Activated CD4-positive, CD25-positive, alpha-beta regulatory T cell treated with anti-CD3 and anti-CD28 coated beads, Interleukin-2, amount 50 U/mL, for 16 hours (primary cell): ENCODE data around the gene SLC49A4.

ENCODE experiments used
- DNase-seq: peaks from one replicate; pipeline ENCODE4 v3.0.0-alpha.2; 2020; ENCODE audit warnings: low read depth, low spot score

Gene SLC49A4

GRCh38 chr3:122907471-122907870 is 112.6 kb downstream of the SLC49A4 start:
- no peak for DNase-seq

GRCh38 chr3:122908251-122908650 is 113.4 kb downstream of the SLC49A4 start:
- DNase-seq = no peak

GRCh38 chr3:122911901-122912300 is 117.0 kb downstream of the SLC49A4 start:
- DNase-seq = no peak

GRCh38 chr3:122912772-122913538 is 118.1 kb downstream of the SLC49A4 start:
- DNase-seq = no peak

GRCh38 chr3:122913539-122914100 is 118.8 kb downstream of the SLC49A4 start:
- DNase-seq = no peak

GRCh38 chr3:122915300-122916055 is 120.6 kb downstream of the SLC49A4 start:
- no peak for DNase-seq

GRCh38 chr3:122916084-122916483 is 121.2 kb downstream of the SLC49A4 start:
- DNase-seq = no peak

- no peak for DNase-seq
These were observed 121.7 kb downstream of the SLC49A4 start for GRCh38 chr3:122916580-122916979.

GRCh38 chr3:122917412-122917811 is 122.5 kb downstream of the SLC49A4 start:
- DNase-seq = no peak

- DNase-seq = no peak
These were observed 123.9 kb downstream of the SLC49A4 start for GRCh38 chr3:122918576-122919290.

- no peak for DNase-seq
These were observed 124.4 kb downstream of the SLC49A4 start for GRCh38 chr3:122919291-122919610.

- DNase-seq = no peak
These were observed 126.1 kb downstream of the SLC49A4 start for GRCh38 chr3:122920986-122921385.

GRCh38 chr3:122921791-122922651 is 127.2 kb downstream of the SLC49A4 start:
- no peak for DNase-seq

- no peak for DNase-seq
These were observed 128.7 kb downstream of the SLC49A4 start for GRCh38 chr3:122923611-122924010.

GRCh38 chr3:122924056-122924455 is 129.2 kb downstream of the SLC49A4 start:
- no peak for DNase-seq

- no peak for DNase-seq
These were observed 130.9 kb downstream of the SLC49A4 start for GRCh38 chr3:122925756-122926155.

GRCh38 chr3:122926322-122926721 is 131.5 kb downstream of the SLC49A4 start:
- DNase-seq = no peak

- DNase-seq = no peak
These were observed 131.9 kb downstream of the SLC49A4 start for GRCh38 chr3:122926811-122927210.

- DNase-seq = no peak
These were observed 132.9 kb downstream of the SLC49A4 start for GRCh38 chr3:122927726-122928125.

GRCh38 chr3:122928396-122929187 is 133.7 kb downstream of the SLC49A4 start:
- DNase-seq = no peak
